HEK293 (cell line): ENCODE measurements around the gene CGB2.
A peak's percentile ranks its signal among the peaks of the same experiment; 100 is the strongest.

Source experiments
- YY1 ChIP-seq: fragments of 450-650 bp; formaldehyde crosslinking; IDR thresholded peaks from 2 replicates; pipeline ENCODE4 v1.5.1; 2018; ENCODE audit warnings: missing biosample characterization, missing genetic modification characterization
- ZNF112 ChIP-seq: fragments of 450-650 bp; formaldehyde crosslinking; IDR thresholded peaks from 2 replicates; pipeline ENCODE4 v1.5.0; 2017; ENCODE audit warnings: missing biosample characterization, missing genetic modification characterization
- ZNF155 ChIP-seq: fragments of 450-650 bp; formaldehyde crosslinking; IDR thresholded peaks from 2 replicates; pipeline ENCODE4 v1.5.1; 2016; ENCODE audit warnings: missing biosample characterization, missing genetic modification characterization
- ZNF561 ChIP-seq: fragments of 450-650 bp; IDR thresholded peaks from 2 replicates; pipeline ENCODE4 v1.5.1; 2018; ENCODE audit warnings: missing biosample characterization, missing genetic modification characterization, borderline replicate concordance
- TF ChIP-seq, protein P1 (sequence below): fragments of 450-650 bp; formaldehyde crosslinking; IDR thresholded peaks from 2 replicates; pipeline ENCODE4 v1.5.1; 2016; ENCODE audit warnings: missing biosample characterization, missing genetic modification characterization
- TF ChIP-seq, protein P2 (sequence below): fragments of 450-650 bp; formaldehyde crosslinking; IDR thresholded peaks from 2 replicates; pipeline ENCODE4 v1.5.1; 2016; ENCODE audit warnings: missing biosample characterization, missing genetic modification characterization, low read depth

DNA sequence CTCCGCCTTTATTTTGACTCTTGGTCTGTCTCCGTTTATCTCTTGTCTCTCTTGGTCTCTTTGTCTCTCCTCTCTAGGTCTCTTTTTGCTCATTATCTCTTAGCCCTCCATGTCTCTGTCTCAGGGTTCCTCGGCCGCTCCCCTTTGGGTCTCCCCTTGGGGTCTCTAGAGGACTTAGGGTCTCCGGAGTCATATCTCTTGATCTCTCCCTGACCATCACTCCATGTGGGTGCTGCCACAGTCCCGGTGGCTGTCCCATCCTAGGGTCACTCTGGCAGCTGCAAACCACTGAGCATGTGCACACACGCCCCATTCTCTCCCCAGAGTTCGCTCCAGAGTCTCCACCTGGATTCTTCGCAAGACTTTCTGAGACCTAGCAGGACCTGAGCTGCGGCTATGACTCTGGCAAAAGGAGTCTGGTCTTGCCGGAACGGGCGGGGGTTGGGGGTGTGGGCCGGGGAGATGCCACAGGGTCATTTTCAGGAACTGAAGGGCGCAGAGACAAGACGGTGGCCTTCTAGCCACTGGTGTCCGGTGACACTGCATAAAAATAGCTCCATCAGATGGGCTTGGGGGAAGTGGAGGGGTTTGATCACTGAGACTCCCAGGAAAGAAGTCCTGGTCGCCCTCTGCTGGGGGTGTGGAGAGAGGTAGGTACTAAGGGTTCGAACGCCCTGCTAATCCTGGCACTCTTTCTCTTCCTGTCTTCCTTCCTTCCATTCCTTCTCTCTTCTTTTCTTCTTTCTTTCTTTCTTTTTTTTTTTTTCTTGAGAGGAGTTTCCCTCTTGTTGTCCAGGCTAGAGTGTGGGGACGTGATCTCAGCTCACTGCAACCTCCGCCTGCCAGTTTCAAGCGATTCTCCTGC, 42.1 kb downstream of the CGB2 start:
- TF ChIP-seq, protein P1, sequence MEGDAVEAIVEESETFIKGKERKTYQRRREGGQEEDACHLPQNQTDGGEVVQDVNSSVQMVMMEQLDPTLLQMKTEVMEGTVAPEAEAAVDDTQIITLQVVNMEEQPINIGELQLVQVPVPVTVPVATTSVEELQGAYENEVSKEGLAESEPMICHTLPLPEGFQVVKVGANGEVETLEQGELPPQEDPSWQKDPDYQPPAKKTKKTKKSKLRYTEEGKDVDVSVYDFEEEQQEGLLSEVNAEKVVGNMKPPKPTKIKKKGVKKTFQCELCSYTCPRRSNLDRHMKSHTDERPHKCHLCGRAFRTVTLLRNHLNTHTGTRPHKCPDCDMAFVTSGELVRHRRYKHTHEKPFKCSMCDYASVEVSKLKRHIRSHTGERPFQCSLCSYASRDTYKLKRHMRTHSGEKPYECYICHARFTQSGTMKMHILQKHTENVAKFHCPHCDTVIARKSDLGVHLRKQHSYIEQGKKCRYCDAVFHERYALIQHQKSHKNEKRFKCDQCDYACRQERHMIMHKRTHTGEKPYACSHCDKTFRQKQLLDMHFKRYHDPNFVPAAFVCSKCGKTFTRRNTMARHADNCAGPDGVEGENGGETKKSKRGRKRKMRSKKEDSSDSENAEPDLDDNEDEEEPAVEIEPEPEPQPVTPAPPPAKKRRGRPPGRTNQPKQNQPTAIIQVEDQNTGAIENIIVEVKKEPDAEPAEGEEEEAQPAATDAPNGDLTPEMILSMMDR (tag by site-specific recombination): peak; percentile 66
- TF ChIP-seq ZNF155: no peak
- TF ChIP-seq YY1: no peak
- no peak for TF ChIP-seq ZNF561 (tag by site-specific recombination)
- TF ChIP-seq ZNF112: no peak
- TF ChIP-seq, protein P2, sequence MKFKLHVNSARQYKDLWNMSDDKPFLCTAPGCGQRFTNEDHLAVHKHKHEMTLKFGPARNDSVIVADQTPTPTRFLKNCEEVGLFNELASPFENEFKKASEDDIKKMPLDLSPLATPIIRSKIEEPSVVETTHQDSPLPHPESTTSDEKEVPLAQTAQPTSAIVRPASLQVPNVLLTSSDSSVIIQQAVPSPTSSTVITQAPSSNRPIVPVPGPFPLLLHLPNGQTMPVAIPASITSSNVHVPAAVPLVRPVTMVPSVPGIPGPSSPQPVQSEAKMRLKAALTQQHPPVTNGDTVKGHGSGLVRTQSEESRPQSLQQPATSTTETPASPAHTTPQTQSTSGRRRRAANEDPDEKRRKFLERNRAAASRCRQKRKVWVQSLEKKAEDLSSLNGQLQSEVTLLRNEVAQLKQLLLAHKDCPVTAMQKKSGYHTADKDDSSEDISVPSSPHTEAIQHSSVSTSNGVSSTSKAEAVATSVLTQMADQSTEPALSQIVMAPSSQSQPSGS: no peak
